Activated naive CD4-positive, alpha-beta T cell treated with anti-CD3 and anti-CD28 coated beads, Interleukin-2, amount 10 ng/mL, durations not matched to agents 5 hours and 36 hours (primary cell): Measurements from ENCODE around the gene PARL. TPM values are rescaled to one million over a fixed set of nuclear protein-coding genes. Genes with fewer than 3 reads are reported as not detected.

ENCODE experiments used
- microRNA-seq: library from miRNA; unstranded; fragments of <30 nt; microRNA quantifications from one replicate; pipeline ENCODE4 v1.2.0, GENCODE V29; 2022; ENCODE audit warnings: borderline microRNAs expressed, borderline replicate concordance
- total RNA-seq, 2 experiments: library from RNA; stranded (reverse); gene quantifications; one replicate each; pipeline ENCODE4 v1.2.3, GENCODE V29; 2021

PARL gene, protein sequence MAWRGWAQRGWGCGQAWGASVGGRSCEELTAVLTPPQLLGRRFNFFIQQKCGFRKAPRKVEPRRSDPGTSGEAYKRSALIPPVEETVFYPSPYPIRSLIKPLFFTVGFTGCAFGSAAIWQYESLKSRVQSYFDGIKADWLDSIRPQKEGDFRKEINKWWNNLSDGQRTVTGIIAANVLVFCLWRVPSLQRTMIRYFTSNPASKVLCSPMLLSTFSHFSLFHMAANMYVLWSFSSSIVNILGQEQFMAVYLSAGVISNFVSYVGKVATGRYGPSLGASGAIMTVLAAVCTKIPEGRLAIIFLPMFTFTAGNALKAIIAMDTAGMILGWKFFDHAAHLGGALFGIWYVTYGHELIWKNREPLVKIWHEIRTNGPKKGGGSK
- 10 to 100 TPM; 40.4 to 46.2 TPM for total RNA-seq

DNA sequence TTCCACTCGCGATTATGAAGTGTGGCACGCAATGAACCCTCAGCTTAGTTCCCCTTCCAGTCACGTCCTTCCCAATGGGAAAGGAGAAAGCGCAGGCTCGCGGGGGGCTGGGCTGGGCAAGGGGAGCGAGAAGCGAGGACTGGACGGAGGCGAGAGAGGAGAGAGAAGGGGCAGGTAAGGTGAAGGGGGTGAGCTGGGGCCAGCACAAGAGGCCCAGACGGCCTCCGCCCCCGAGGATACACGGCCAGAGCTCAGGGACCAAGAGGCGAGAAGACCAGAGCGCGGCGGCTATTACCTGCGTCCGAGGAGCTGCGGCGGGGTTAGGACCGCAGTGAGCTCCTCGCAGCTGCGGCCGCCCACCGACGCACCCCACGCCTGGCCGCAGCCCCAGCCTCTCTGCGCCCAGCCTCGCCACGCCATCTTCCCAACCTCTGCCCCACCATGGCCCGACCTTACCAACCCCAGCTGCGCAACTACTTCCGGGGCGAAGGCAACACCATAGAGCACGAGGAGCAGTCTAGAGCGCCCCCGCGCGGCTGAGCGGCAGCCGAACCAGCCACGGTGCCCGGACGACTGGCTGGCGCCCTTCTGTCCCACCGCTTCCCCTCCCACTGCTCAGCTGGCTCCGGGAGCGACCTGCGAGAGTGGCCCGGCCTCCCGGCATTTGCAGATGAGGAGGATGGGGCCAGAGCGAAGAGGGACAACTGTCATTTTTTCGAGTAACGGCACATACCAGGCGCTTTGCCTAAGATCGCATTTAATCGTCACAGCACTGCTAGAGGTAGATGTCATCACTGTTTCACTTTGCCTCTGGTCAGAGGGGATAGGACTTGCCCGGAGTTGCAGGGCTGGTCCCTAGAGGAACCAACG is at the start of gene PARL:
Gene PARL (minus strand): TSS at position 454 of the 870 bp plus-strand sequence. CDS start 34 bp downstream, at position 420.

DNA sequence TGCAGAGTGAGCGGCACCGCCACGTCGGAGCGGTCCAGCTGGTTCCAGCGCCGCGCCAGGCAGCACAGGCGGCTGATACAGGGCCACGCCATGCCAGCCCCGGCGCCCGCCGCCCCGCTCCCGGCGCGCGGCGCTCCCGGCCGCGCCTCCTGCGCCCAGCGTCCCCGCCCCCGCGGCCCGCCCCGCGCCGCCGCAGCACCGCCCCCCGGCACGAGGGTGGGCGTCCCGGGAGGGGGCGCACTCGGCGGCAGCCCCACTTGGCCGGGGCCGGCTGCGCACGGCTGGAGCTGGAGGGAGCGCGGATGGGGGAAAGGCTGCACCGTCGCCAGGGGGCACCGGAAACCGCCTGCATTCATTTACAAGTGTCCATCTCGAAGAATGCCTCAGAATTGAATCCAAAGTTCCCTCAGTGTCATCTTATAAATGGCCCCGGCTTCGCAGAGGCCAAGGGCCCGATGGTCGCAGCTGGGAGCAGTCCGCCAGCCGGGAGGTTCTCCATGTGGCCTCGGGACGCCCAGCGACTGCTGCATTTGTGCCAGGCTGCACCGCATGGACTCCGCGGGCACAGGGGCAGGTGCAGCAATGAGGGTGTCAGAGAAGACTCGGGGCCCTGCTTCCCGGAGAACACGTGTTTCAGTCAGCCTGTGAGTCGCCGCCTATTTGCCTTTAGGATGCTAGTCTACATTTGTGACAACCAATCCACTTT is 59.1 kb downstream of the PARL start, which contains the start of gene MAP6D1:
Gene MAP6D1 (minus strand): TSS at position 122 of the 706 bp plus-strand sequence. CDS start 30 bp downstream, at position 92.

Small RNA genes lying within 50 kb of the gene (microRNA-seq; reads per million reads assigned to microRNA genes)
- gene MIR4448 = not detected

Other genes starting within 250 kb of the PARL start
- 10 to 100 TPM; 34.7 to 35.9 TPM for gene KLHL24, start 249.3 kb downstream of the PARL start, total RNA-seq
- 10 to 100 TPM; 41.2 to 42.6 TPM for gene YEATS2, start 187.1 kb downstream of the PARL start, total RNA-seq
- under 1 TPM; 0.58 to 0.91 TPM for gene MAP6D1, start 59.3 kb downstream of the PARL start, total RNA-seq
- gene ABCC5, start 133.0 kb upstream of the PARL start, total RNA-seq = 10 to 100 TPM; 22.6 to 23.8 TPM
- not detected for gene HTR3D, start 146.9 kb upstream of the PARL start, total RNA-seq
- gene HTR3C, start 168.2 kb upstream of the PARL start, total RNA-seq = not detected
- not detected for gene HTR3E, start 212.2 kb upstream of the PARL start, total RNA-seq